Body of pancreas (tissue), 4 donors: ENCODE data around the gene GRHL3. TPM values are rescaled to one million over a fixed set of nuclear protein-coding genes. Genes with fewer than 3 reads are reported as not detected.

Experiments used
- ATAC-seq: fragments of 150-250 bp; one replicate; pipeline ENCODE4 v1.9.1; 2016
- DNase-seq, 4 donors: peaks; one replicate each; pipeline ENCODE4 v3.0.0-alpha.2; 2019
- H3K27ac ChIP-seq, 4 donors: fragments of 200-600 bp; sonication (generic); 1 replicate in 3 of 4; 2 replicates in 1 of 4; pipeline versions ENCODE4 v1.5.1 to v1.6.1; 2016 to 2019; ENCODE audit warnings: mild to moderate bottlenecking in 1 of 4, mixed read lengths in 1 of 4, moderate library complexity in 1 of 4
- H3K27me3 ChIP-seq, 2 donors: fragments of 200-600 bp; sonication (generic); one replicate each; pipeline ENCODE4 v1.6.0; 2016; ENCODE audit warnings: mild to moderate bottlenecking in 1 of 2
- H3K36me3 ChIP-seq, 2 donors: fragments of 200-600 bp; sonication (generic); replicated peaks in 1 of 2; 2 replicates each; pipeline ENCODE4 v1.5.1; 2016; ENCODE audit warnings: low read depth in 2 of 2; ENCODE audit not compliant: insufficient read depth in 1 of 2
- H3K4me1 ChIP-seq: fragments of 200-600 bp; sonication (generic); one replicate; pipeline ENCODE4 v1.6.0; 2016
- H3K4me3 ChIP-seq, 2 donors: fragments of 200-600 bp; sonication (generic); 1 replicate in 1 of 2; 2 replicates in 1 of 2; pipeline ENCODE4 v1.5.1; 2016 to 2019
- H3K9me3 ChIP-seq, 3 donors: fragments of 200-600 bp; sonication (generic); 1 replicate in 2 of 3; 2 replicates in 1 of 3; pipeline ENCODE4 v1.5.1; 2016
- POLR2A ChIP-seq, 3 donors: fragments of 450-650 bp; IDR thresholded peaks; one replicate each; pipeline ENCODE4 v1.6.1; 2016; ENCODE audit warnings: antibody characterized with exemption in 3 of 3, mild to moderate bottlenecking in 2 of 3
- WGBS, 2 donors: methylation state at CpG; one replicate each; pipeline ENCODE4 v1.1.5; 2017; 5-methylcytosine and 5-hydroxymethylcytosine counted together
- intact Hi-C: fragments of 100-400 bp; cut with DNase I; formaldehyde crosslinking; loops from one replicate; pipeline ENCODE4 v1.15.1; 2023
- total RNA-seq, 2 donors: library from RNA; depleted of rRNA; stranded (reverse); fragments of >200 nt; gene quantifications; one replicate each; pipeline ENCODE4 v1.1.0, GENCODE V29; 2016
- TF ChIP-seq, protein P1 (sequence below), 7 experiments: fragments of 450-650 bp in 4 of 7; fragments of 200-600 bp in 3 of 7; sonication (generic) in 3 of 7; IDR thresholded peaks; one replicate each; pipeline ENCODE4 v1.5.1; 2016 to 2019; ENCODE audit warnings: antibody characterized with exemption in 7 of 7

The GRHL3 gene
- total RNA-seq, 2 donors from 2014 or later = not detected

DNA sequence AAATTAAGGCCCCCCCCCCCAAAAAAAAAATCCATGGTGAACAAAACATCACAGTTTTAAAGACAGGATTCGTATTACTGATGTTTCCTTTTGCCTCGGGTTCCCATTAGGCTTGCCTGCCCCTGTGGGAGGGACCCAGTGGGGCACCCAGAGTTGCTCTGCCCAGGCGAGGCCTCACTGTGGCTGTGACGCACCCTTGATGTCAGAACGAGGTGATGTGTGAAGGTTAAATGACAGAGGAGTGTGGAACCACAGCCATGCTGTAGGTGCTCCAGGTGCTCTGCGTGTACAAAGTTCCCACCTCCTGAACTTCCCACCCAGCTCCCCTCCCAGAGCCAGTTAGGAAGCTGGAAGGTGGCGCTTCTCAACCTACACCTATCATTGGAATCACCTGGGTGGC is 37.9 kb downstream of the GRHL3 start:
- no peak overlapping the region for H3K27ac ChIP-seq
- DNase-seq (no peak), ATAC-seq (no peak)
- intact Hi-C loops = no loop called here
- H3K36me3 ChIP-seq = no peaks in the 10 kb centered on the region
- H3K27me3 ChIP-seq = no peaks in the 10 kb centered on the region
- no peak for TF ChIP-seq POLR2A (IDR thresholded peaks at IDR 0.05)
- TF ChIP-seq, protein P1, sequence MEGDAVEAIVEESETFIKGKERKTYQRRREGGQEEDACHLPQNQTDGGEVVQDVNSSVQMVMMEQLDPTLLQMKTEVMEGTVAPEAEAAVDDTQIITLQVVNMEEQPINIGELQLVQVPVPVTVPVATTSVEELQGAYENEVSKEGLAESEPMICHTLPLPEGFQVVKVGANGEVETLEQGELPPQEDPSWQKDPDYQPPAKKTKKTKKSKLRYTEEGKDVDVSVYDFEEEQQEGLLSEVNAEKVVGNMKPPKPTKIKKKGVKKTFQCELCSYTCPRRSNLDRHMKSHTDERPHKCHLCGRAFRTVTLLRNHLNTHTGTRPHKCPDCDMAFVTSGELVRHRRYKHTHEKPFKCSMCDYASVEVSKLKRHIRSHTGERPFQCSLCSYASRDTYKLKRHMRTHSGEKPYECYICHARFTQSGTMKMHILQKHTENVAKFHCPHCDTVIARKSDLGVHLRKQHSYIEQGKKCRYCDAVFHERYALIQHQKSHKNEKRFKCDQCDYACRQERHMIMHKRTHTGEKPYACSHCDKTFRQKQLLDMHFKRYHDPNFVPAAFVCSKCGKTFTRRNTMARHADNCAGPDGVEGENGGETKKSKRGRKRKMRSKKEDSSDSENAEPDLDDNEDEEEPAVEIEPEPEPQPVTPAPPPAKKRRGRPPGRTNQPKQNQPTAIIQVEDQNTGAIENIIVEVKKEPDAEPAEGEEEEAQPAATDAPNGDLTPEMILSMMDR (IDR thresholded peaks at IDR 0.05) = no peak
- WGBS, 2 donors = 78 to 82% methylated on average over 7 of the region's 7 CpGs
- H3K4me3 ChIP-seq = no peak overlapping the region
- H3K9me3 ChIP-seq = no peaks in the 10 kb centered on the region
- H3K4me1 ChIP-seq = no peaks in the 10 kb centered on the region

DNA sequence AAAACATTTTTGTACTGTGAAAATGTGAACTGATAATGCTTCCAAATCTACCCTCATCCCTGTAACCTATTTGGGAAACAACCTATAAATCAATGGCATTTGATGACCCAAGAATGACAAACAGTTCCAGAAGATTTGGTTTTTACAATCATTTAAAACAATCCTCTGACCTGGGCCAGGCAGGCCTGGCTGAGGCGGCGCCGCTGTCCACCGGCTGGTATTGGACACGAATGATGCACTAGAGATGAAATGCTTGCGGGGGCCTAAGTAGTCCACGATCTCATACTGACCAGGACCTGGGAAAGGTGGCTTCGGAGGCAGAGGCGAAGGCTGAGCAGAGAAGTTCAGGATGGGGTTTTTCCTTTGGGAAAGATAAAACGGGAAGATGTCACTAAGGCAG is 41.5 kb downstream of the GRHL3 start:
- no peaks in the 10 kb centered on the region for H3K9me3 ChIP-seq
- intact Hi-C loops = no loop called here
- DNase-seq (no peak), ATAC-seq (no peak)
- H3K36me3 ChIP-seq = no peaks in the 10 kb centered on the region
- no peaks in the 10 kb centered on the region for H3K4me1 ChIP-seq
- H3K27me3 ChIP-seq = no peaks in the 10 kb centered on the region
- H3K27ac ChIP-seq = no peak overlapping the region
- H3K4me3 ChIP-seq = no peak overlapping the region
- WGBS, 2 donors = 93 to 94% methylated on average over 10 of the region's 10 CpGs
- TF ChIP-seq, protein P1 (IDR thresholded peaks at IDR 0.05) = no peak
- TF ChIP-seq POLR2A (IDR thresholded peaks at IDR 0.05) = no peak

DNA sequence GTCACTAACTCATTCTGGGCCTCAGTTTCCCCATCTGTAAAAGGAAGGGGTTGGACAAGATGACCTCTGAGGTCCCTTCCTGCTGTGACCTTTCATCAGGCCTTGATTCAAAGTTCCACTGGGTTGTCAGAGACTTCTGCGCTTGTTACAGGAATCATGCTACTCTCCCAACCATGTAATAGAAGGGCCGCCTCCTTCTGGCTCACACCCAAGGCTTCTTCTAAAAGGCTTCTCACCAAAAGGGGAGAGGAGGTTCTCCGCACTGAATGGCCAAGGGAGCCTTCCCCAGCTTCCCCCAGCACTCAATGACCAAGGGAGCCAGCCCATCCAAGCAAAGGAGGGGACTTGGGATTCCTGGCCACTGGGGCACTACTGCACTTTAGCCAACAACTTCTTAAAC is 42.7 kb downstream of the GRHL3 start:
- Histone ChIP-seq H3K27me3 (no peaks in the 10 kb centered on the region), H3K9me3 (no peaks in the 10 kb centered on the region), H3K4me1 (no peaks in the 10 kb centered on the region), H3K36me3 (no peaks in the 10 kb centered on the region), H3K4me3 (no peak overlapping the region), H3K27ac (no peak overlapping the region)
- 100% methylated on average over 3 of the region's 3 CpGs for whole genome bisulfite sequencing, 2 donors
- DNase-seq (no peak), ATAC-seq (no peak)
- intact Hi-C loops = no loop called here
- TF ChIP-seq, protein P1 (IDR thresholded peaks at IDR 0.05) = no peak
- no peak for TF ChIP-seq POLR2A (IDR thresholded peaks at IDR 0.05)

DNA sequence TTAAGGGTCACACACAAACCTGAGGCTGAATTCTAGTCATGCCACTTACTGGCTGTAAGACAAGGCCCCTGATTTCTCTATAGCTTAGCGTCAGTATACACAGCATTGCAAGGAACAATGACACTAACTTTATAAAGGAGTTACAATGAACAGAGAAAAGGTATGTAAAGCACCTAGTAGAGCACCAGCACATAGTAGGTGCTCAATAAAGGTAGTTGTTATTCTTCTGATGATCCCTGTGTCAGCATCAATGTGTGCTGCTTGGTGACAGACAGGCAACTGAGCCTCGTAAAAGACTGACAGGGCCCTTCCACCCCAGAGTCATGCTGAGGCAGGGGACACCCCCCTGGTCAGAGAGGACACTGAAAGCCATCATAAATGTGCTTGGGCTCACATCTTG is 43.2 kb downstream of the GRHL3 start:
- H3K27ac ChIP-seq = no peak overlapping the region
- H3K4me1 ChIP-seq = no peaks in the 10 kb centered on the region
- WGBS, 2 donors = 94 to 95% methylated on average over 2 of the region's 2 CpGs
- H3K27me3 ChIP-seq = no peaks in the 10 kb centered on the region
- no peak for DNase-seq
- H3K4me3 ChIP-seq = no peak overlapping the region
- no peaks in the 10 kb centered on the region for H3K9me3 ChIP-seq
- no peaks in the 10 kb centered on the region for H3K36me3 ChIP-seq
- TF ChIP-seq, protein P1 (IDR thresholded peaks at IDR 0.05) = no peak
- no peak for TF ChIP-seq POLR2A (IDR thresholded peaks at IDR 0.05)
- intact Hi-C loops = no loop called here
- ATAC-seq = no peak

DNA sequence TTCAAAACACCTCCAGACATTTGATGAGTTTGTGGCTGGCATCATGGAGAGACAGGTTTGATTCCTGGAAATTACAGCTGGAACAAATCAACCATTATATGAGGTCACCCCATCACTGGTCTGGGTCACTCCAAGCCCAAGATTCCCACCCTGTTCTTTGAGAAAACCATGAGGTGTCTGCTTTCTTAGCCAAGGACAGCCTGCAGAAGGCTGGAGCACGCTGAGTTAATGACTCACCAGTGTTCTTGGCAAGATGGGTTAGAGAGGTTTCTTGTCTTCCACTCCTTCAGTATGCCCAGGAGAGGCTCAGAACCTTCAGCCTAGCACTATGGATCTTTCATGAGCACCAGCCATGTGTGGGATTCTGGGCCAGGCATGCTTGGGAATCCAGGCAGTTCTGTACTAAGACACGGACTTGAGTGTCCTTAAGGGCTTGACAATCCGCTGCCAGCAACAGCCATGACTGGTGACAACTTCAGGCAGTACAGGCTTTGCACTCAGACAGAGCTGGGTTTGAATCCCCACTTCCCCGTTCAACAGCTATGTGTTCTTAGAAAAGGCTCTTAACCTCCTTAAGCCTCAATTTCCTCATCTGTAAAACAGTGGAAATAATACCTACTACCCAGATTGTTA is 43.9 kb downstream of the GRHL3 start:
- no peak overlapping the region for H3K4me3 ChIP-seq
- no peaks in the 10 kb centered on the region for H3K4me1 ChIP-seq
- peak; percentile 30 for ATAC-seq
- no peak overlapping the region for H3K27ac ChIP-seq
- peak in 2 of 4 donors; percentile 27 to 29 for DNase-seq
- intact Hi-C loops = no loop called here
- no peaks in the 10 kb centered on the region for H3K27me3 ChIP-seq
- H3K36me3 ChIP-seq = no peaks in the 10 kb centered on the region
- H3K9me3 ChIP-seq = no peaks in the 10 kb centered on the region
- no peak for TF ChIP-seq POLR2A (IDR thresholded peaks at IDR 0.05)
- TF ChIP-seq, protein P1 (IDR thresholded peaks at IDR 0.05) = no peak
- 84 to 92% methylated on average over 3 to 4 of the region's 4 CpGs for WGBS, 2 donors
